COLO668 (cell line): ENCODE data around the gene TAF4B.
"Not testable (repeated sequence)": the region's sequence is repeated elsewhere in the genome, so short reads cannot be mapped to it uniquely, and the experiment has no call there.

Experiments
- DNase-seq: peaks from one replicate; lab custom pipeline; 2025; ENCODE audit not compliant: unreplicated experiment; lab: John Stamatoyannopoulos, UW

The TAF4B gene

GRCh38 chr18:26230497-26230896 is 4.3 kb downstream of the TAF4B start:
- DNase-seq: no peak

GRCh38 chr18:26233208-26233607 is 7.0 kb downstream of the TAF4B start:
- no peak for DNase-seq

GRCh38 chr18:26237363-26237762 is 11.1 kb downstream of the TAF4B start:
- DNase-seq: not testable (repeated sequence)

GRCh38 chr18:26238718-26239117 is 12.5 kb downstream of the TAF4B start:
- DNase-seq: not testable (repeated sequence)

- not testable (repeated sequence) for DNase-seq
Measured at GRCh38 chr18:26242392-26242791, 16.1 kb downstream of the TAF4B start.

- DNase-seq: not testable (repeated sequence)
Measured at GRCh38 chr18:26245434-26245833, 19.2 kb downstream of the TAF4B start.

- no peak for DNase-seq
Measured at GRCh38 chr18:26252411-26252810, 26.2 kb downstream of the TAF4B start.

- not testable (repeated sequence) for DNase-seq
Measured at GRCh38 chr18:26254808-26255207, 28.6 kb downstream of the TAF4B start.

- no peak for DNase-seq
Measured at GRCh38 chr18:26255695-26256622, 29.7 kb downstream of the TAF4B start.

GRCh38 chr18:26258711-26259110 is 32.5 kb downstream of the TAF4B start:
- no peak for DNase-seq

GRCh38 chr18:26259416-26259815 is 33.2 kb downstream of the TAF4B start:
- DNase-seq: not testable (repeated sequence)

- DNase-seq: no peak
Measured at GRCh38 chr18:26262156-26262555, 35.9 kb downstream of the TAF4B start.

- DNase-seq: no peak
Measured at GRCh38 chr18:26267357-26267930, 41.2 kb downstream of the TAF4B start.

- DNase-seq: no peak
Measured at GRCh38 chr18:26268454-26268853, 42.2 kb downstream of the TAF4B start.

- DNase-seq: no peak
Measured at GRCh38 chr18:26271917-26272549, 45.8 kb downstream of the TAF4B start.

GRCh38 chr18:26277374-26277773 is 51.1 kb downstream of the TAF4B start:
- no peak for DNase-seq

GRCh38 chr18:26279428-26279827 is 53.2 kb downstream of the TAF4B start:
- DNase-seq: no peak

GRCh38 chr18:26286008-26286407 is 59.8 kb downstream of the TAF4B start:
- no peak for DNase-seq

- no peak for DNase-seq
Measured at GRCh38 chr18:26287644-26288043, 61.4 kb downstream of the TAF4B start.

GRCh38 chr18:26290385-26290784 is 64.1 kb downstream of the TAF4B start:
- DNase-seq: no peak

GRCh38 chr18:26293982-26294381 is 67.7 kb downstream of the TAF4B start:
- no peak for DNase-seq

- DNase-seq: no peak
Measured at GRCh38 chr18:26298107-26298506, 71.9 kb downstream of the TAF4B start.
